Gastrocnemius medialis (tissue), 4 donors: Measurements from ENCODE around the gene MRPL4. TPM values are rescaled to one million over a fixed set of nuclear protein-coding genes. Genes with fewer than 3 reads are reported as not detected.

Experiments used
- ATAC-seq, 2 donors: fragments of 150-250 bp; one replicate each; pipeline ENCODE4 v1.9.1; 2016
- DNase-seq, 2 donors: peaks; one replicate each; pipeline ENCODE4 v3.0.0-alpha.2; 2019
- H3K27ac ChIP-seq, 4 donors: fragments of 200-600 bp; sonication (generic); 1 replicate in 1 of 4; 2 replicates in 3 of 4; pipeline ENCODE4 v1.5.1; 2016 to 2018; ENCODE audit warnings: mild to moderate bottlenecking in 2 of 4, moderate library complexity in 1 of 4
- H3K27me3 ChIP-seq, 3 donors: fragments of 200-600 bp; sonication (generic) in 2 of 3; 1 replicate in 1 of 3; 2 replicates in 2 of 3; pipeline versions ENCODE4 v1.5.1 to v1.6.0; 2016 to 2019; ENCODE audit warnings: mild to moderate bottlenecking in 1 of 3, moderate library complexity in 1 of 3
- H3K36me3 ChIP-seq, 2 donors: fragments of 200-600 bp; sonication (generic) in 1 of 2; one replicate each; pipeline ENCODE4 v1.5.1; 2017 to 2018
- H3K4me1 ChIP-seq, 2 donors: fragments of 200-600 bp; sonication (generic) in 1 of 2; one replicate each; pipeline ENCODE4 v1.5.1; 2016 to 2017; ENCODE audit warnings: mild to moderate bottlenecking in 2 of 2
- H3K4me3 ChIP-seq, 4 donors: fragments of 200-600 bp; sonication (generic) in 3 of 4; 1 replicate in 1 of 4; 2 replicates in 3 of 4; pipeline ENCODE4 v1.5.1; 2016 to 2019; ENCODE audit warnings: mild to moderate bottlenecking in 2 of 4
- H3K9me3 ChIP-seq, 3 donors: fragments of 200-600 bp; sonication (generic) in 2 of 3; 1 replicate in 1 of 3; 2 replicates in 2 of 3; pipeline ENCODE4 v1.5.1; 2016 to 2019
- POLR2A ChIP-seq, 2 donors: fragments of 450-650 bp; IDR thresholded peaks; one replicate each; pipeline ENCODE4 v1.6.1; 2017; ENCODE audit warnings: antibody characterized with exemption in 2 of 2, mild to moderate bottlenecking in 2 of 2, moderate library complexity in 2 of 2
- in situ Hi-C, 4 donors: fragments of 200-750 bp; cut with MboI; loops; one replicate each; pipeline versions ENCODE4 v1.15.0 to v1.8.0; 2017; ENCODE audit warnings: low sequenced_read_pairs in 4 of 4
- intact Hi-C: fragments of 100-400 bp; cut with DNase I; formaldehyde crosslinking; loops from one replicate; pipeline ENCODE4 v1.15.1; 2023; ENCODE audit warnings: low total_unique reads
- total RNA-seq, 4 donors: library from RNA; depleted of rRNA; stranded (reverse); fragments of >200 nt; gene quantifications; one replicate each; pipeline versions ENCODE4 v1.1.0 to v1.2.3, GENCODE V29; 2016
- TF ChIP-seq, protein P1 (sequence below), 5 experiments: fragments of 450-650 bp in 3 of 5; fragments of 200-600 bp in 2 of 5; sonication (generic) in 2 of 5; IDR thresholded peaks in 4 of 5; conservative IDR thresholded peaks in 1 of 5; 1 replicate in 4 of 5; 2 replicates in 1 of 5; pipeline ENCODE4 v1.5.1; 2016 to 2019; ENCODE audit warnings: antibody characterized with exemption in 5 of 5, mild to moderate bottlenecking in 3 of 5, moderate library complexity in 3 of 5

MRPL4 gene
- total RNA-seq, 4 donors from 2014 or later: 68.3 to 112 (median 84.4) TPM

DNA sequence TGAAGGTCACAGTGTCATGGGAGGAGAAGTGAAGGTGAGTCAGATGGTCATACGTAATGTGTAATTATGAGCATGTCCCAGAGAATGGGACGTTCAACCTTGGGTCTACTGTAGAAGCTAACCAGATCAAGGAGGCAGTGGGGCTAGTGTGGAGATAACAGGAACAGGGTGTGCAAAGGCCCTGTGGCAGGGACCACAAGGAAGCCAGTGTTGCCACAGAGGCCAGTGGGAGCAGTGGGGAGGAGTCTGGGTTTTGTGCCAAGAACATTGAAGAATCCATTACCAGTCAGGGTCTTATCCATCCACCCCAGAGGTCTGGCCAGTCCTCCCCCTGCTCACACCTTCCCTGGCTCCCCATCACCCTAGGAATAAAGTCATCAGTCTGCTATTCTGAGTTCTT, 3.3 kb downstream of the MRPL4 start:
- no peaks in the 10 kb centered on the region for H3K27me3 ChIP-seq
- TF ChIP-seq, protein P1, sequence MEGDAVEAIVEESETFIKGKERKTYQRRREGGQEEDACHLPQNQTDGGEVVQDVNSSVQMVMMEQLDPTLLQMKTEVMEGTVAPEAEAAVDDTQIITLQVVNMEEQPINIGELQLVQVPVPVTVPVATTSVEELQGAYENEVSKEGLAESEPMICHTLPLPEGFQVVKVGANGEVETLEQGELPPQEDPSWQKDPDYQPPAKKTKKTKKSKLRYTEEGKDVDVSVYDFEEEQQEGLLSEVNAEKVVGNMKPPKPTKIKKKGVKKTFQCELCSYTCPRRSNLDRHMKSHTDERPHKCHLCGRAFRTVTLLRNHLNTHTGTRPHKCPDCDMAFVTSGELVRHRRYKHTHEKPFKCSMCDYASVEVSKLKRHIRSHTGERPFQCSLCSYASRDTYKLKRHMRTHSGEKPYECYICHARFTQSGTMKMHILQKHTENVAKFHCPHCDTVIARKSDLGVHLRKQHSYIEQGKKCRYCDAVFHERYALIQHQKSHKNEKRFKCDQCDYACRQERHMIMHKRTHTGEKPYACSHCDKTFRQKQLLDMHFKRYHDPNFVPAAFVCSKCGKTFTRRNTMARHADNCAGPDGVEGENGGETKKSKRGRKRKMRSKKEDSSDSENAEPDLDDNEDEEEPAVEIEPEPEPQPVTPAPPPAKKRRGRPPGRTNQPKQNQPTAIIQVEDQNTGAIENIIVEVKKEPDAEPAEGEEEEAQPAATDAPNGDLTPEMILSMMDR (IDR thresholded peaks at IDR 0.05 in 4 of 5, conservative IDR thresholded peaks at IDR 0.05 in 1 of 5): no peak
- no peak for TF ChIP-seq POLR2A (IDR thresholded peaks at IDR 0.05)
- ATAC-seq: no peak
- no peak for DNase-seq
- H3K36me3 ChIP-seq: peaks cover 0 to 56% of the 10 kb centered on the region in 2 donors
- intact Hi-C loops: no loop called here
- no peak overlapping the region for H3K27ac ChIP-seq
- in situ Hi-C loops: no loop called here
- H3K4me3 ChIP-seq: no peak overlapping the region
- no peaks in the 10 kb centered on the region for H3K9me3 ChIP-seq
- peaks cover 7 to 15% of the 10 kb centered on the region in 2 donors for H3K4me1 ChIP-seq

- H3K4me3 ChIP-seq: no peak overlapping the region
- no peak for TF ChIP-seq POLR2A (IDR thresholded peaks at IDR 0.05)
- TF ChIP-seq, protein P1 (IDR thresholded peaks at IDR 0.05 in 4 of 5, conservative IDR thresholded peaks at IDR 0.05 in 1 of 5): no peak
- ATAC-seq (no peak), DNase-seq (no peak)
- peaks cover 7 to 12% of the 10 kb centered on the region in 2 donors for H3K4me1 ChIP-seq
- in situ Hi-C loops (no loop called here), intact Hi-C loops (no loop called here)
- peaks cover 0 to 56% of the 10 kb centered on the region in 2 donors for H3K36me3 ChIP-seq
- H3K9me3 ChIP-seq: no peaks in the 10 kb centered on the region
- H3K27me3 ChIP-seq: no peaks in the 10 kb centered on the region
- H3K27ac ChIP-seq: no peak overlapping the region
Observed at GRCh38 chr19:10256551-10256950, 4.5 kb downstream of the MRPL4 start.

DNA sequence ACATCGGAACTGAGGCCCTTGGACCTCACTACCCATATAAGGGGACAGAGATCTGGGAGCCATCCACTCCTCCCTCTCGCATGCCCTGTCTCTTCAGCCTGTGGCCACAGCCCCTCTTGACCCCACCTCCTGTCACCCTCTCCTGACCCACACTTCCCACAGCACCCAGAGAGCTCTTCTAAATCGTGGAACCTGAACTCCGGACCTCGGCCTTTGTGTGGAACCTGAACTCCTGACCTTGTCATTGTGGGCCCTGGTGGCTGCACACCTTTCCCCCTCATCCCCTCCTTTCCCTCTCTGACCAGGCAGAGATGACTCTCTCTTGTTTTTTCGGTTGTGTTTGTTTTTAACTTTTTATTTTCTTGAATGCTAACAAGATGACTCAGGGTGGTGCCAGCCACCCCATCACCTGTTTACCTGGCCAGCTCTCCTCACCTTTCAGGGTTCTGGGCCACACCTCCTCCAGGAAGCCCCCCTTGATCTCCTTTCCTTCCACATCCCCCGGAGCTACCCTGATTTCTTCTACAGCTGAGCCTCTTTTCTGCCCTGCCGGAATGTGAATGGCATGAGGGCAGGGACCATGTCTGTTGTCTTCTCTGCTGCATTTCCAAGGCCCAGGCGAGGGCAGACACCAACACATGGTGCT, 5.1 kb downstream of the MRPL4 start:
- in situ Hi-C loops (no loop called here), intact Hi-C loops (no loop called here)
- DNase-seq (no peak), ATAC-seq (no peak)
- Histone ChIP-seq H3K36me3 (peaks cover 0 to 56% of the 10 kb centered on the region in 2 donors), H3K4me3 (no peak overlapping the region), H3K9me3 (no peaks in the 10 kb centered on the region), H3K4me1 (peaks cover 7 to 12% of the 10 kb centered on the region in 2 donors), H3K27me3 (no peaks in the 10 kb centered on the region), H3K27ac (no peak overlapping the region)
- TF ChIP-seq POLR2A (IDR thresholded peaks at IDR 0.05): no peak
- TF ChIP-seq, protein P1 (IDR thresholded peaks at IDR 0.05 in 4 of 5, conservative IDR thresholded peaks at IDR 0.05 in 1 of 5): no peak

- Histone ChIP-seq H3K4me1 (peaks cover under 1 to 4% of the 10 kb centered on the region in 2 donors), H3K27ac (peak overlapping the region in 1 of 4 donors; percentile 59), H3K36me3 (peaks cover 0 to 56% of the 10 kb centered on the region in 2 donors), H3K4me3 (no peak overlapping the region), H3K27me3 (no peaks in the 10 kb centered on the region), H3K9me3 (no peaks in the 10 kb centered on the region)
- DNase-seq: no peak
- no peak for ATAC-seq
- intact Hi-C loops: loop anchor here (2.0 kb wide), 1 partner anchor 131 kb away; no protein-coding TSS in a partner anchor
- TF ChIP-seq POLR2A (IDR thresholded peaks at IDR 0.05): no peak
- TF ChIP-seq, protein P1 (IDR thresholded peaks at IDR 0.05 in 4 of 5, conservative IDR thresholded peaks at IDR 0.05 in 1 of 5): no peak
- in situ Hi-C loops: no loop called here
Observed at GRCh38 chr19:10258080-10258710, 6.2 kb downstream of the MRPL4 start.
